Hepatocyte (in vitro differentiated cells): ENCODE results near the gene CDH6. TPM values are rescaled to one million over a fixed set of nuclear protein-coding genes. Genes with fewer than 3 reads are reported as not detected.

ENCODE experiments used
- DNase-seq: peaks from one replicate; pipeline ENCODE4 v3.0.0-alpha.2; 2016; ENCODE audit warnings: low spot score
- H2AFZ ChIP-seq: fragments of 200-600 bp; sonication (generic); 2 replicates; pipeline ENCODE4 v1.6.0; 2016; ENCODE audit warnings: antibody characterized with exemption, mild to moderate bottlenecking
- H3K27ac ChIP-seq: fragments of 200-600 bp; sonication (generic); 2 replicates; pipeline ENCODE4 v1.5.1; 2016; ENCODE audit warnings: mild to moderate bottlenecking
- H3K27me3 ChIP-seq: fragments of 200-600 bp; sonication (generic); 2 replicates; pipeline ENCODE4 v1.6.1; 2016
- H3K36me3 ChIP-seq: fragments of 200-600 bp; sonication (generic); replicated peaks from 2 replicates; pipeline ENCODE4 v1.5.1; 2016; ENCODE audit warnings: low read depth; ENCODE audit not compliant: insufficient read depth
- H3K4me1 ChIP-seq: fragments of 200-600 bp; sonication (generic); 2 replicates; pipeline ENCODE4 v1.5.1; 2016; ENCODE audit warnings: mild to moderate bottlenecking, moderate library complexity; ENCODE audit not compliant: insufficient read depth
- H3K4me2 ChIP-seq: fragments of 200-600 bp; sonication (generic); 2 replicates; pipeline ENCODE4 v1.6.0; 2016
- H3K4me3 ChIP-seq: fragments of 200-600 bp; sonication (generic); 2 replicates; pipeline ENCODE4 v1.5.1; 2016; ENCODE audit warnings: mild to moderate bottlenecking
- H3K79me2 ChIP-seq: fragments of 200-600 bp; sonication (generic); 2 replicates; pipeline ENCODE4 v1.6.0; 2017; ENCODE audit warnings: mild to moderate bottlenecking
- H3K9me2 ChIP-seq: fragments of 200-600 bp; sonication (generic); replicated peaks from 2 replicates; pipeline ENCODE4 v1.6.0; 2017; ENCODE audit warnings: mild to moderate bottlenecking; ENCODE audit not compliant: insufficient read depth
- H3K9me3 ChIP-seq: fragments of 200-600 bp; sonication (generic); 2 replicates; pipeline ENCODE4 v1.5.1; 2016; ENCODE audit warnings: low read depth, mild to moderate bottlenecking
- H4K20me1 ChIP-seq: fragments of 200-600 bp; sonication (generic); 2 replicates; pipeline ENCODE4 v1.6.0; 2016; ENCODE audit warnings: mild to moderate bottlenecking; ENCODE audit not compliant: insufficient read depth, poor library complexity, severe bottlenecking
- EZH2 ChIP-seq: fragments of 200-600 bp; sonication (generic); IDR thresholded peaks from 2 replicates; pipeline ENCODE4 v1.6.1; 2016; ENCODE audit warnings: antibody characterized with exemption, mild to moderate bottlenecking, borderline replicate concordance
- EZH2phosphoT487 ChIP-seq: fragments of 200-600 bp; sonication (generic); IDR thresholded peaks from one replicate; pipeline ENCODE4 v1.6.1; 2018; ENCODE audit warnings: antibody characterized with exemption, mild to moderate bottlenecking, low read depth, moderate library complexity; ENCODE audit not compliant: unreplicated experiment, severe bottlenecking
- WGBS: methylation state at CpG from one replicate; pipeline ENCODE4 v1.1.6; 2016; ENCODE audit warnings: low lambda C conversion rate; ENCODE audit errors: missing lambda C conversion rate; 5-methylcytosine and 5-hydroxymethylcytosine counted together
- polyA plus RNA-seq: library from polyadenylated mRNA; unstranded; fragments of >200 nt; fragmentation: Nextera tagmentation; extraction: Ambion mirVana; gene quantifications from 2 replicates; pipeline ENCODE4 v1.2.1, GENCODE V29; 2016
- total RNA-seq: library from RNA; depleted of rRNA; stranded (reverse); fragments of >200 nt; gene quantifications from 2 replicates; pipeline ENCODE4 v1.2.3, GENCODE V29; 2014
- TF ChIP-seq, protein P1 (sequence below): fragments of 200-600 bp; sonication (generic); IDR thresholded peaks from 2 replicates; pipeline ENCODE4 v1.5.1; 2016; ENCODE audit warnings: antibody characterized with exemption, mild to moderate bottlenecking; ENCODE audit not compliant: poor library complexity

CDH6 gene
- total and polyA plus RNA-seq, 2 experiments from 2014 or later, result 11.6 to 36.9 TPM

DNA sequence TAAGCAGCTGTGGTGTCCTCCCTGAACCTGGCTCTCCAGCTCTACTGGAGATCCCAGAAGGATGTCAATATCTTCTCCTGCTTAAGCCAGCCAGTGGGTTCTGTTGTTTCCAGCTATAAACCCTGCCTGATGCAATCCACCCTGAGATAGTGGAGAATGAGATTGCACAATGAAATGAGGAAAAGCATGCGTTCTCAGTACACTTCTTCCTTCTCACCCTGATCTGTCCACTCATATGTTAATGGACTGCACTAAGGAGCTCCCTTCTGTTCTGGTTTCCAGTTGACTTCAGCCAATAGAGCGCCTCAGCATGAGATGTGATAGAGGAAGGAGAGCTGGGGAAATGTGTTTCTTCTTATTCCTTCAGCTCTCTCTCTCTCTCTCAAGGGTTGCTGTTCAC lies 40.0 kb upstream of the CDH6 start:
- Histone ChIP-seq H3K79me2 (no peaks in the 10 kb centered on the region), H3K4me2 (no peak overlapping the region), H2AFZ (no peak overlapping the region), H4K20me1 (no peaks in the 10 kb centered on the region), H3K9me2 (no peaks in the 10 kb centered on the region), H3K9me3 (no peaks in the 10 kb centered on the region), H3K27me3 (no peaks in the 10 kb centered on the region), H3K27ac (no peak overlapping the region), H3K4me3 (no peak overlapping the region), H3K4me1 (no peaks in the 10 kb centered on the region), H3K36me3 (no peaks in the 10 kb centered on the region)
- DNase-seq, result peak; percentile 41
- WGBS, result 76% methylated on average over 2 of the region's 2 CpGs
- no peak for TF ChIP-seq EZH2
- TF ChIP-seq, protein P1, sequence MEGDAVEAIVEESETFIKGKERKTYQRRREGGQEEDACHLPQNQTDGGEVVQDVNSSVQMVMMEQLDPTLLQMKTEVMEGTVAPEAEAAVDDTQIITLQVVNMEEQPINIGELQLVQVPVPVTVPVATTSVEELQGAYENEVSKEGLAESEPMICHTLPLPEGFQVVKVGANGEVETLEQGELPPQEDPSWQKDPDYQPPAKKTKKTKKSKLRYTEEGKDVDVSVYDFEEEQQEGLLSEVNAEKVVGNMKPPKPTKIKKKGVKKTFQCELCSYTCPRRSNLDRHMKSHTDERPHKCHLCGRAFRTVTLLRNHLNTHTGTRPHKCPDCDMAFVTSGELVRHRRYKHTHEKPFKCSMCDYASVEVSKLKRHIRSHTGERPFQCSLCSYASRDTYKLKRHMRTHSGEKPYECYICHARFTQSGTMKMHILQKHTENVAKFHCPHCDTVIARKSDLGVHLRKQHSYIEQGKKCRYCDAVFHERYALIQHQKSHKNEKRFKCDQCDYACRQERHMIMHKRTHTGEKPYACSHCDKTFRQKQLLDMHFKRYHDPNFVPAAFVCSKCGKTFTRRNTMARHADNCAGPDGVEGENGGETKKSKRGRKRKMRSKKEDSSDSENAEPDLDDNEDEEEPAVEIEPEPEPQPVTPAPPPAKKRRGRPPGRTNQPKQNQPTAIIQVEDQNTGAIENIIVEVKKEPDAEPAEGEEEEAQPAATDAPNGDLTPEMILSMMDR, result no peak
- TF ChIP-seq EZH2phosphoT487, result no peak

GRCh38 chr5:31156631-31157160 lies 36.8 kb upstream of the CDH6 start:
- Histone ChIP-seq H3K27ac (no peak overlapping the region), H3K4me1 (peaks cover 6% of the 10 kb centered on the region), H2AFZ (no peak overlapping the region), H3K79me2 (no peaks in the 10 kb centered on the region), H3K36me3 (no peaks in the 10 kb centered on the region), H3K9me3 (no peaks in the 10 kb centered on the region), H3K4me3 (no peak overlapping the region), H4K20me1 (no peaks in the 10 kb centered on the region), H3K9me2 (no peaks in the 10 kb centered on the region), H3K4me2 (no peak overlapping the region), H3K27me3 (no peaks in the 10 kb centered on the region)
- no peak for DNase-seq
- TF ChIP-seq EZH2, result no peak
- TF ChIP-seq, protein P1, result no peak
- TF ChIP-seq EZH2phosphoT487, result no peak
- WGBS, result 80% methylated on average over 3 of the region's 3 CpGs

DNA sequence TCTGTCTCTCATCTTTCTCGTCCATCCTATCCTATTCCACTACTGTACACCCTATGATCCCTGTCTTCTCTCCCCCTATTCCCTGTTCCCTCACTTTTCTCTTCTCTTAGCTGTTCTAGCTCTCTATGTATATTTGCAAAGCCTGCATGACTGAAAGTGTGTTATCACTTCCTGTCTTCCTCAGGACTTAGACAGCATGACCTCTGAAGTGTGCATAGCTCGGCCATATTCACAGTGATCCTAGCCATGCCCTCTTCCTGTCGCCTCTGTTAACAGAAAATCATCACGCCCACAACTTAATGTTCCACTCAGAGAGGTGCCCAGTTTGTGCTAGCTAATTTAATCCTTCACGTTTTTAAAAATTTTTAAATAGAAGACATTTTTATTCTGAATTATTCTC lies 35.8 kb upstream of the CDH6 start:
- TF ChIP-seq EZH2phosphoT487, result no peak
- TF ChIP-seq EZH2, result no peak
- TF ChIP-seq, protein P1, result no peak
- Histone ChIP-seq H3K36me3 (no peaks in the 10 kb centered on the region), H3K27me3 (no peaks in the 10 kb centered on the region), H2AFZ (no peak overlapping the region), H3K27ac (no peak overlapping the region), H3K9me3 (no peaks in the 10 kb centered on the region), H3K9me2 (no peaks in the 10 kb centered on the region), H3K4me2 (no peak overlapping the region), H3K4me1 (peaks cover 6% of the 10 kb centered on the region), H3K4me3 (no peak overlapping the region), H3K79me2 (no peaks in the 10 kb centered on the region), H4K20me1 (no peaks in the 10 kb centered on the region)
- DNase-seq, result no peak
- WGBS, result 73% methylated on average over 5 of the region's 5 CpGs
